PFSK-1 (cell line): ENCODE results near the gene COPB1. TPM values are rescaled to one million over a fixed set of nuclear protein-coding genes. Genes with fewer than 3 reads are reported as not detected.

Source experiments
- FOXP2 ChIP-seq: optimal IDR thresholded peaks from 2 replicates; pipeline ENCODE3; 2011; ENCODE audit warnings: borderline replicate concordance, control low read depth, inconsistent platforms; ENCODE audit not compliant: insufficient read depth; ENCODE audit errors: extremely low read length, extremely low read depth
- POLR2AphosphoS5 ChIP-seq: IDR thresholded peaks from 2 replicates; pipeline ENCODE4 v1.6.1; 2012; ENCODE audit warnings: low read depth, mild to moderate bottlenecking, control low read depth, low read length, moderate library complexity
- REST ChIP-seq, 2 experiments: IDR thresholded peaks; 2 replicates each; pipeline versions ENCODE4 v1.6.1 to v1.8.0; 2011 to 2012; ENCODE audit warnings: low read depth in 2 of 2, low read length in 2 of 2, control low read depth in 1 of 2, inconsistent platforms in 1 of 2, mild to moderate bottlenecking in 1 of 2, moderate library complexity in 1 of 2; ENCODE audit not compliant: insufficient read depth in 1 of 2
- SIN3A ChIP-seq: IDR thresholded peaks from 2 replicates; pipeline ENCODE4 v1.6.1; 2012; ENCODE audit warnings: mild to moderate bottlenecking, low read length, moderate library complexity, borderline replicate concordance; ENCODE audit not compliant: insufficient read depth
- TAF1 ChIP-seq: IDR thresholded peaks from 2 replicates; pipeline ENCODE4 v1.6.1; 2012; ENCODE audit warnings: low read length, control low read depth, borderline replicate concordance; ENCODE audit not compliant: insufficient read depth
- polyA plus RNA-seq: library from polyadenylated mRNA; unstranded; fragments of >200 nt; gene quantifications from one replicate; pipeline ENCODE4 v1.2.1, GENCODE V29; 2012; ENCODE audit warnings: low read depth, missing spikeins; ENCODE audit not compliant: insufficient read length

COPB1 gene, protein sequence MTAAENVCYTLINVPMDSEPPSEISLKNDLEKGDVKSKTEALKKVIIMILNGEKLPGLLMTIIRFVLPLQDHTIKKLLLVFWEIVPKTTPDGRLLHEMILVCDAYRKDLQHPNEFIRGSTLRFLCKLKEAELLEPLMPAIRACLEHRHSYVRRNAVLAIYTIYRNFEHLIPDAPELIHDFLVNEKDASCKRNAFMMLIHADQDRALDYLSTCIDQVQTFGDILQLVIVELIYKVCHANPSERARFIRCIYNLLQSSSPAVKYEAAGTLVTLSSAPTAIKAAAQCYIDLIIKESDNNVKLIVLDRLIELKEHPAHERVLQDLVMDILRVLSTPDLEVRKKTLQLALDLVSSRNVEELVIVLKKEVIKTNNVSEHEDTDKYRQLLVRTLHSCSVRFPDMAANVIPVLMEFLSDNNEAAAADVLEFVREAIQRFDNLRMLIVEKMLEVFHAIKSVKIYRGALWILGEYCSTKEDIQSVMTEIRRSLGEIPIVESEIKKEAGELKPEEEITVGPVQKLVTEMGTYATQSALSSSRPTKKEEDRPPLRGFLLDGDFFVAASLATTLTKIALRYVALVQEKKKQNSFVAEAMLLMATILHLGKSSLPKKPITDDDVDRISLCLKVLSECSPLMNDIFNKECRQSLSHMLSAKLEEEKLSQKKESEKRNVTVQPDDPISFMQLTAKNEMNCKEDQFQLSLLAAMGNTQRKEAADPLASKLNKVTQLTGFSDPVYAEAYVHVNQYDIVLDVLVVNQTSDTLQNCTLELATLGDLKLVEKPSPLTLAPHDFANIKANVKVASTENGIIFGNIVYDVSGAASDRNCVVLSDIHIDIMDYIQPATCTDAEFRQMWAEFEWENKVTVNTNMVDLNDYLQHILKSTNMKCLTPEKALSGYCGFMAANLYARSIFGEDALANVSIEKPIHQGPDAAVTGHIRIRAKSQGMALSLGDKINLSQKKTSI
- 70.5 TPM for polyA plus RNA-seq

DNA sequence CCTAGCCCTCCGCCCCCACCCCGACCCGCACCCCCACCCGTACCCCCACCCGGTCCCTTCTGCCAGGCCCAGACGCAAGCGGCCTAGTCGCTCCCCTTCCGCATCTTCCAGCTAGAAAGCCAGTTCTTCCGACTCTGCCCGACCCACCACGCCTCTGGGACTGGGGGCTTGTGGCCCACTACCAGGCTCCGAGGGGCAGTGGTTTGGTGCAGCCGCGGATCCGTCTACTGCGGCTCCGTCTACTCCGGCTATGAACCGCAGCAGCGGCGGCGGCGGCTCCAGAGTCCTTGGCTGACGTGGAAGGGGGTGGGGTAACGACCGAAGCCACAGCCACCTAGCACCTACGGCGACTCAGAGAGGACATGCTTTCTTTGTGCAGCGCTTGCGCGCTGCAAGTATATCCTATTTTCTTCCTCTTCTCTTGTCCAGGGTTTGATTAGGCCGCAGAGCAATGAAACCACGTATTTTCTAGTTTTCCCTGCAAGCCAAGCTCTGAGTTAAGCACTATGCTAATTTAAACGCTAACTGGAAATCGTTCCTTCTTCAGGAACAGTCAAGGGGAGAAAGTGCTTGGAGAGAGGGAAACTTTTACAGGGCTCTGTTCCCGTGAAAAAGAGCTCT lies at the start of gene COPB1:
TSS of gene COPB1 (minus strand) at position 252 of the 621 bp plus-strand sequence. CDS start 883 bp downstream, outside the sequence.
- TF ChIP-seq TAF1 (peak; percentile 88), SIN3A (peak; percentile 71; the same call in 1 of the 2 replicates), POLR2AphosphoS5 (peak; percentile 100), FOXP2 (peak; percentile 60), REST (IDR thresholded peaks at IDR 0.05; ENCODE audit: insufficient read depth in 1 of 2, low read depth in 2 of 2, low read length in 2 of 2) (0 out of 4 replicates have a peak, but pooled peaks of 1 of the 2 experiments have one; percentile 8)

DNA sequence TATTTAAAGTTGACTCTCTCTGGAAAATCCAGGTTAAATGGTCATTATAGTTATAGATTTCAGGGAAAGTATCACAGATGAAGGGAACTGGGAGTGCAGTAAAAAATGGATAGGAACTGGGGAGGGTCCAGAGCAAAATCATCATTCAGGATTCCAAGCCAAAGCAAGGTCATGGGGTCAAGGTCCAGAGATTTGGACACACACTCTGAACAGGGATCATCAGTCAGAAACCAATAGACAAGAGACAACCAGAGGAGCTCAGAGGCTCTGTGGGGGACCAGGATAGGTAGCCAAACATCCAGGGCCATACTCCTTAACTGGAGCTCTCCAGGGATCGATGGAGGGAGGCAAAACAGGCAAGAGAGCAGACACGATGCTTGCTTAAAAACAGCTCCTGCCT lies 47.8 kb upstream of the COPB1 start:
- TF ChIP-seq TAF1 (no peak), REST (IDR thresholded peaks at IDR 0.05; ENCODE audit: insufficient read depth in 1 of 2, low read depth in 2 of 2, low read length in 2 of 2) (no peak), SIN3A (no peak)

- TF ChIP-seq TAF1 = no peak
- TF ChIP-seq POLR2AphosphoS5 = no peak
- no peak for TF ChIP-seq FOXP2
- no peak for TF ChIP-seq REST (IDR thresholded peaks at IDR 0.05; ENCODE audit: insufficient read depth in 1 of 2, low read depth in 2 of 2, low read length in 2 of 2)
- TF ChIP-seq SIN3A = no peak
These were observed 47.1 kb upstream of the COPB1 start for GRCh38 chr11:14546672-14547071.

DNA sequence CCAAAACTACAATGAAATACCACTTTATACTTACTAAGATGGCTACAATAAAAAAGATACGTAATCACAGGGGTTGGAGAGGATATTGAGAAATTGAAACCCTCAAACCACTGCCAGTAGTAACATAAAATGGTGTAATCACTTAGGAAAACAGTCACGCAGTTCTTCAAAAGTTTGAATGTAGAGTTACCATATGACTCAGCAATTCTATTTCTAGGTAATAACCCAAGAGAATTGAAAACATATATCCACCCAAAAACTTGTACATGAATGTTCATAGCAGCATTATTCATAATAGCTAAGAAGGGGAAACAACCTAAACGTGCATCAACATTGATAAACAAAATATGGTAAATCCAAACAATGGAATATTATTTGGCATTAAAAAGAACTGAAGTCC lies 45.0 kb upstream of the COPB1 start:
- TF ChIP-seq POLR2AphosphoS5 (no peak), TAF1 (no peak), FOXP2 (no peak), SIN3A (no peak), REST (IDR thresholded peaks at IDR 0.05; ENCODE audit: insufficient read depth in 1 of 2, low read depth in 2 of 2, low read length in 2 of 2) (no peak)
